Fibroblast of pulmonary artery (primary cell): ENCODE data around the gene DTWD2.
"Not testable (repeated sequence)": the region's sequence is repeated elsewhere in the genome, so short reads cannot be mapped to it uniquely, and the experiment has no call there.

ENCODE experiments used
- DNase-seq: peaks from one replicate; pipeline ENCODE4 v3.0.0-alpha.2; 2010; ENCODE audit warnings: low read depth
- H3K4me3 ChIP-seq: replicated peaks from 2 replicates; pipeline ENCODE4 v1.5.1; 2011; ENCODE audit warnings: low read depth, mild to moderate bottlenecking, control low read depth, low read length, moderate library complexity
- TF ChIP-seq, protein P1 (sequence below): IDR thresholded peaks from 2 replicates; pipeline ENCODE4 v1.5.1; 2011; ENCODE audit warnings: mild to moderate bottlenecking, control low read depth, low read length, inconsistent platforms; ENCODE audit errors: missing control alignments

Gene DTWD2

DNA sequence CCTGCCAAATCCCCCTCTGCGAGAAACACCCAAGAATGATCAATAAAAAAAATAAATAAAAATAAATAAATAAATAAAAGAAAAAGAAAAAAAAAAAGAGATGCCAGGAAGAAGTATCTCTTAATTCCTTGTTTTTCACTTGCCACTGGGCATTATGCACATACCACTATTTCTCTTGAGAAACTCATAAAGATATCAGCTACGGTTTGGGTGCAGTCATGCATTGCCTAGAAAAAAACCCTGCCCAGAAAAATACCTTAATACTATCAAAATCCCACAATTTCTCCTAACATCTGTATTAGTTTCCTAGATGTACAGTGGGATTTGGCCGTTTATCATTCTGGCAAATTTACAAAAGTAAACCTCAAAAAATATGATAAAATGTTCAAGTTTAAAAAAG lies 22.5 kb downstream of the DTWD2 start:
- H3K4me3 ChIP-seq, result no peak overlapping the region
- no peak for DNase-seq
- TF ChIP-seq, protein P1, sequence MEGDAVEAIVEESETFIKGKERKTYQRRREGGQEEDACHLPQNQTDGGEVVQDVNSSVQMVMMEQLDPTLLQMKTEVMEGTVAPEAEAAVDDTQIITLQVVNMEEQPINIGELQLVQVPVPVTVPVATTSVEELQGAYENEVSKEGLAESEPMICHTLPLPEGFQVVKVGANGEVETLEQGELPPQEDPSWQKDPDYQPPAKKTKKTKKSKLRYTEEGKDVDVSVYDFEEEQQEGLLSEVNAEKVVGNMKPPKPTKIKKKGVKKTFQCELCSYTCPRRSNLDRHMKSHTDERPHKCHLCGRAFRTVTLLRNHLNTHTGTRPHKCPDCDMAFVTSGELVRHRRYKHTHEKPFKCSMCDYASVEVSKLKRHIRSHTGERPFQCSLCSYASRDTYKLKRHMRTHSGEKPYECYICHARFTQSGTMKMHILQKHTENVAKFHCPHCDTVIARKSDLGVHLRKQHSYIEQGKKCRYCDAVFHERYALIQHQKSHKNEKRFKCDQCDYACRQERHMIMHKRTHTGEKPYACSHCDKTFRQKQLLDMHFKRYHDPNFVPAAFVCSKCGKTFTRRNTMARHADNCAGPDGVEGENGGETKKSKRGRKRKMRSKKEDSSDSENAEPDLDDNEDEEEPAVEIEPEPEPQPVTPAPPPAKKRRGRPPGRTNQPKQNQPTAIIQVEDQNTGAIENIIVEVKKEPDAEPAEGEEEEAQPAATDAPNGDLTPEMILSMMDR, result no peak

DNA sequence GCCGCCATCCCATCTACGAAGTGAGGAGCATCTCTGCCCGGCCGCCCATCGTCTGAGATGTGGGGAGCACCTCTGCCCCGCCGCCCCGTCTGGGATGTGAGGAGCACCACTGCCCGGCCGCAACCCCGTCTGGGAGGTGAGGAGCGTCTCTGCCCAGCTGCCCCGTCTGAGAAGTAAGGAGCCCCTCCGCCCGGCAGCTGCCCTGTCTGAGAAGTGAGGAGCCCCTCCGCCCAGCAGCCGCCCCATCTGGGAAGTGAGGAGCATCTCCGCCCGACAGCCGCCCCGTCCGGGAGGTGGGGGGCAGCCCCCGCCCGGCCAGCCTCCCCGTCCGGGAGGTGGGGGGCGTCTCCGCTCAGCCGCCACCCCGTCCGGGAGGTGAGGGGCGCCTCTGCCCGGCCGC lies 23.4 kb downstream of the DTWD2 start:
- DNase-seq, H3K4me3 ChIP-seq: not testable (repeated sequence)

DNA sequence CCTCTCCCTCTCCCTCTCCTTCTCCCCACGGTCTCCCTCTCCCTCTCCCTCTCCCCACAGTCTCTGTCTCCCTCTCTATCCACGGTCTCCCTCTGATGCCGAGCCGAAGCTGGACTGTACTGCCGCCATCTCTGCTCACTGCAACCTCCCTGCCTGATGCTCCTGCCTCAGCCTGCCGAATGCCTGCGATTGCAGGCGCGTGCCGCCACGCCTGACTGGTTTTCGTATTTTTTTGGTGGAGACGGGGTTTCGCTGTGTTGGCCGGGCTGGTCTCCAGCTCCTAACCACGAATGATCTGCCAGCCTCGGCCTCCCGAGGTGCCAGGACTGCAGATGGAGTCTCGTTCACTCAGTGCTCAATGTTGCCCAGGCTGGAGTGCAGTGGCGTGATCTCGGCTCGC lies 24.0 kb downstream of the DTWD2 start:
- DNase-seq, H3K4me3 ChIP-seq: not testable (repeated sequence)

DNA sequence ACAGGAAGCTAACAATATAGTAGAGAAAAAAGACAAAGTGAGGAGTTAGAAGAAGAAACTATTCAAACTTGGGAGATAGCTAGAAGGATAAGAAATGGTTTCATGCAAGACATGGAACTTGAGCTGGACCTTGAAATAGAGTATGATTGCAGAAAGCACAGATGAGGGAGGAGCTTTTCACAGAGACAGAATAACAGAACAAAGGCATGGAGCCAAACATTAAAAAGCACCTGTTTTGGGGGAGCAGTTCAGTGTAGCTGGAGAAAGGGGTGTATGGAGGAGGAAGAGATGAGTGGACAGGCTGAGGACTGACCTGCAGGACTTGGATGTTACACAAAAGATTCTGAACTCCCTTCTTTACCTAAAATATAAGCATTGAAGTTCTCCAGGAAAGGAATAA lies 25.2 kb downstream of the DTWD2 start:
- H3K4me3 ChIP-seq, result no peak overlapping the region
- no peak for DNase-seq
- TF ChIP-seq, protein P1, result no peak

DNA sequence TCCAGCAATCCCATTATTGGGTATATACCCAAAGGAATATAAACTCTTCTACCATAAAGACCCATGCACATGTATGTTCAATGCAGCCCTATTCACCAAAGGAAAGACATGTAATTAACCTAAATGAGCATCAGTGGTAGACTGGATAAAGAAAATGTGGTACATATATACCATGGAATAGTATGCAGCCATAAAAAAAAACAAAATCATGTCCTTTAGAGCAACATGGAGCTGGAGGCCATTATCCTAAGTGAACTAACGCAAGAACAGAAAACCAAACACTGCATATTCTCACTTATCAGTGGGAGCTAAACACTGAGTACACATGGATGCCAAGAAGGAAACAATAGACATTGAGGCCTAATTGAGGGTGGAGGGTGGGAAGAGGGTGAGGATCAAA lies 27.8 kb downstream of the DTWD2 start:
- H3K4me3 ChIP-seq, result no peak overlapping the region
- DNase-seq, result no peak

DNA sequence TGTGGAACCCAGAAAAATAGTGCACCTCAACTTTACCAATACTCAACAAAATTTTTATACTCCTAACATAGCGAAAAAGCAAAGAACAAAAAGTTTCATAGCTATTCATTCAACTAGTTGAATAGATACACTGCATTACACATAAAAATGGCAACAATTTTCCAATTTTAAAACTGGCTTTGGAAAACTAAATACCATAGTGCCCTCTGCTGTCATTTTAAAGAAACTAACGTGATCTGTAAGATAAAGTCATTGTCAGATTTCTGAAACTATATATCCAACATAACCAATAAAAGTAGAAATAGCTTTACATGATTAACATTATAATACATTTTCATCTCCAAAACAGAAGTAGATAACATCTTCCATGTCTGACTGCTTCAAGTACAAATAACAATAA lies 31.6 kb downstream of the DTWD2 start:
- no peak overlapping the region for H3K4me3 ChIP-seq
- DNase-seq, result peak; percentile 28
- TF ChIP-seq, protein P1, result peak; percentile 35

More for the DNA sequence above, 27.8 kb downstream of the DTWD2 start:
- TF ChIP-seq, protein P1, result no peak

DNA sequence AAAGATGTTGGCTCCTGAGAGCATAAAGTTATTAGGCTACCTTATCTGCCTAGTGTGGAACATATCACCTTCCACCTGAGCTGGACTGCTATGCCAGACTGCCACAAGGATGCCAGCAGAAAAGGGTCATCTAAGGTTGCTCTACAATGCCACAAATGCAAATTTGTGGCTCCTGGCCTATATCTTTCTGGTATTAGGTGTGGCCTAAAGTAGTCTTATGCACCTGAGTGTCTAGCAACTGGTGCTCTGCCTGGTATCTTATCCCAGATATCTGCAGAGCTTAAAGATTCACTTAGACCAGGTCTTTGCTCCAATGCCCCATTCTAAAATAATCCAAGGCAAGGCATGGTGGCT lies 34.7 kb downstream of the DTWD2 start:
- no peak overlapping the region for H3K4me3 ChIP-seq
- DNase-seq, result no peak
- TF ChIP-seq, protein P1, result no peak

DNA sequence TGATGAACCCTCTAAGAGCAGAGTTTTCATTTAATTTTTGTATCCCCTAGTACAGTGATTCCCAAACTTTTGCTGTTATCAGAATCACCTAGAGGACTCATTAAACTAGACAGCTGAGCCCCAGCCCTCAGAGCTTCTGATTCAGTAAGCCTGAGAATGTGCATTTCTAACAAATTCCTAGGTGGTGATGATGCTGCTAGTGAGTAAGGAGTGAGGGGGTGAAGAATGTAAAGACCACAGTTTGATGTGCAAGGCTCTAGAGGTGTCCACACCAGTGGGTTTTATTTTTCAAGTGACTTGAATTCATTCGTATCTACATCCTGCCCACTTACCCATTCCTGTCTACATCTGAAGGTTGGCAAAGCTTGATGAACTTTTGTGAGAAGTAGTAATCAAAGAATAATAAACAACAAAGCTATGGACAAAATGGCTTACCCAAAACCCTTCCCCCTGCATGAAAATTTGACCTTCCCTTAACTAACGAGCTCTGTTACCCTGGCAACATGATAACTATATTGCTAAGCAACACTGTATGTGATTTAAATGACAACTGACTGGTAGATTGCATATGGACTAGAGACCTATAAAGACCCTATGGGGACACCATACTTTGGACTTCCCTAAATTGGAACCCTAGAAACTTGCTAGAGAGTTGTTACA lies 35.2 kb downstream of the DTWD2 start:
- no peak overlapping the region for H3K4me3 ChIP-seq
- no peak for DNase-seq
- TF ChIP-seq, protein P1, result no peak

DNA sequence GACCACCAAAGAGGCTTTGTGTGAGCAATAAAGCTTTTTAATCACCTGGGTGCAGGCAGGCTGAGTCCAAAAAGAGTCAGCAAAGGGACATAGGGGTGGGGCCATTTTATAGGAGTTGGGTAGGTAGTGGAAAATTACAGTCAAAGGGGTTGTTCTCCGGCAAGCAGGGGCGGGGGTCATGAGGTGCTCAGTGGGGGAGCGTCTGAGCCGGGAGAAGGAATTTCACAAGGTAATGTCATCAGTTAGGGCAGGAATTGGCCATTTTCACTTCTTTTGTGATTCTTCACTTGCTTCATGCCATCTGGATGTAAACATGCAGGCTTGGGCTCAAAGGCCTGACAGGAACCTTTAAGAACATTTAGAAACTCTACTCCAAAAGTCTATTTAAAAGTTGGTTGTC lies 36.0 kb downstream of the DTWD2 start:
- not testable (repeated sequence) for DNase-seq, H3K4me3 ChIP-seq

DNA sequence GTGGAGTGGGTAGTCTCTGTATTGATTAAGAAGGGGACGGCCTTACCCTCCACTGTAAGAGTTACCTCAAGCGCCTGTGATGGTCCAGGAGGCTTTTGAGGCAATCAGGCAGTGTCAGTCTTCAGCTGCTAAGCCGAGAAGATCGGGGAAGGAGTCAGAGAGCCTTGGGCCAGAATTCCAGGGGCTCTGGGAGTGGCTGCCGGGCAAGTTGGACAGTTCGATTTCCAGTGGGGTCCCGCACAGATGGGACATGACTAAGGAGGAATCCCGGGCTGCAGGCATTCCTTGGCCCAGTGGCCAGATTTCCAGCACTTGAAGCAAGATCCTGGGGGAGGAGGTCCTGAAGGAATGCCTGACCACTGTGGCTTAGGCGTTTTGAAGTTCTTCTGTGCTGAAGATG lies 38.0 kb downstream of the DTWD2 start:
- not testable (repeated sequence) for H3K4me3 ChIP-seq

More for the DNA sequence above, 38.0 kb downstream of the DTWD2 start:
- not testable (repeated sequence) for DNase-seq
